ENCODE data around the gene PHC3. TPM values are rescaled to one million over a fixed set of nuclear protein-coding genes. Genes with fewer than 3 reads are reported as not detected.
"Not testable (repeated sequence)": the region's sequence is repeated elsewhere in the genome, so short reads cannot be mapped to it uniquely, and the experiment has no call there.

Gene PHC3
- total and polyA plus RNA-seq, 9 donors = 11.0 to 19.2 (median 15.3) TPM

- H3K36me3 ChIP-seq (ENCODE audit: control insufficient read depth, insufficient read depth, low read length) = no peaks in the 10 kb centered on the region
- H3K27ac ChIP-seq (ENCODE audit: low read length) = no peak overlapping the region
- no CpG with 5 or more reads among the region's 1 CpG for WGBS (ENCODE audit: insufficient coverage)
- H3K9me3 ChIP-seq (replicated peaks; ENCODE audit: control insufficient read depth, low read depth, low read length) = no peaks in the 10 kb centered on the region
- H3K4me1 ChIP-seq (ENCODE audit: control insufficient read depth, insufficient read depth, low read length) = no peaks in the 10 kb centered on the region
- no peaks in the 10 kb centered on the region for H3K27me3 ChIP-seq (ENCODE audit: control insufficient read depth, insufficient read depth, low read length)
- no peak for DNase-seq
- no peak overlapping the region for H3K4me3 ChIP-seq (ENCODE audit: low read length)
Measured at GRCh38 chr3:170211668-170212067, 30.1 kb upstream of the PHC3 start.

- DNase-seq = no peak
- Histone ChIP-seq H3K4me1 (ENCODE audit: control insufficient read depth, insufficient read depth, low read length) (no peaks in the 10 kb centered on the region), H3K9me3 (replicated peaks; ENCODE audit: control insufficient read depth, low read depth, low read length) (no peaks in the 10 kb centered on the region), H3K4me3 (ENCODE audit: low read length) (no peak overlapping the region), H3K27ac (ENCODE audit: low read length) (no peak overlapping the region), H3K27me3 (ENCODE audit: control insufficient read depth, insufficient read depth, low read length) (no peaks in the 10 kb centered on the region), H3K36me3 (ENCODE audit: control insufficient read depth, insufficient read depth, low read length) (no peaks in the 10 kb centered on the region)
- 92% methylated on average over 2 of the region's 6 CpGs for WGBS (ENCODE audit: insufficient coverage)
Measured at GRCh38 chr3:170207717-170208116, 26.2 kb upstream of the PHC3 start.

GRCh38 chr3:170206164-170206762 is 24.7 kb upstream of the PHC3 start:
- H3K27me3 ChIP-seq (ENCODE audit: control insufficient read depth, insufficient read depth, low read length); DNase-seq; H3K27ac ChIP-seq (ENCODE audit: low read length); H3K9me3 ChIP-seq (replicated peaks; ENCODE audit: control insufficient read depth, low read depth, low read length); H3K36me3 ChIP-seq (ENCODE audit: control insufficient read depth, insufficient read depth, low read length); H3K4me3 ChIP-seq (ENCODE audit: low read length); H3K4me1 ChIP-seq (ENCODE audit: control insufficient read depth, insufficient read depth, low read length): not testable (repeated sequence)
- 98% methylated on average over 5 of the region's 11 CpGs for WGBS (ENCODE audit: insufficient coverage)

GRCh38 chr3:170205302-170205701 is 23.8 kb upstream of the PHC3 start:
- Histone ChIP-seq H3K4me1 (ENCODE audit: control insufficient read depth, insufficient read depth, low read length) (no peaks in the 10 kb centered on the region), H3K27me3 (ENCODE audit: control insufficient read depth, insufficient read depth, low read length) (no peaks in the 10 kb centered on the region), H3K9me3 (replicated peaks; ENCODE audit: control insufficient read depth, low read depth, low read length) (no peaks in the 10 kb centered on the region), H3K27ac (ENCODE audit: low read length) (no peak overlapping the region), H3K4me3 (ENCODE audit: low read length) (no peak overlapping the region), H3K36me3 (ENCODE audit: control insufficient read depth, insufficient read depth, low read length) (no peaks in the 10 kb centered on the region)
- DNase-seq = no peak
- 20% methylated on average over 1 of the region's 2 CpGs for WGBS (ENCODE audit: insufficient coverage)

GRCh38 chr3:170204509-170204908 is 23.0 kb upstream of the PHC3 start:
- Histone ChIP-seq H3K36me3 (ENCODE audit: control insufficient read depth, insufficient read depth, low read length) (no peaks in the 10 kb centered on the region), H3K27ac (ENCODE audit: low read length) (no peak overlapping the region), H3K9me3 (replicated peaks; ENCODE audit: control insufficient read depth, low read depth, low read length) (no peaks in the 10 kb centered on the region), H3K27me3 (ENCODE audit: control insufficient read depth, insufficient read depth, low read length) (no peaks in the 10 kb centered on the region), H3K4me1 (ENCODE audit: control insufficient read depth, insufficient read depth, low read length) (no peaks in the 10 kb centered on the region), H3K4me3 (ENCODE audit: low read length) (no peak overlapping the region)
- WGBS (ENCODE audit: insufficient coverage) = 79% methylated on average over 2 of the region's 10 CpGs
- DNase-seq = no peak

- Histone ChIP-seq H3K27me3 (ENCODE audit: control insufficient read depth, insufficient read depth, low read length) (no peaks in the 10 kb centered on the region), H3K9me3 (replicated peaks; ENCODE audit: control insufficient read depth, low read depth, low read length) (no peaks in the 10 kb centered on the region), H3K4me1 (ENCODE audit: control insufficient read depth, insufficient read depth, low read length) (no peaks in the 10 kb centered on the region), H3K27ac (ENCODE audit: low read length) (no peak overlapping the region), H3K4me3 (ENCODE audit: low read length) (no peak overlapping the region), H3K36me3 (ENCODE audit: control insufficient read depth, insufficient read depth, low read length) (no peaks in the 10 kb centered on the region)
- whole genome bisulfite sequencing (ENCODE audit: insufficient coverage) = 38% methylated on average over 1 of the region's 3 CpGs
- no peak for DNase-seq
Measured at GRCh38 chr3:170204023-170204472, 22.5 kb upstream of the PHC3 start.

- no peak overlapping the region for H3K27ac ChIP-seq (ENCODE audit: low read length)
- no peaks in the 10 kb centered on the region for H3K9me3 ChIP-seq (replicated peaks; ENCODE audit: control insufficient read depth, low read depth, low read length)
- DNase-seq = no peak
- H3K27me3 ChIP-seq (ENCODE audit: control insufficient read depth, insufficient read depth, low read length) = no peaks in the 10 kb centered on the region
- H3K36me3 ChIP-seq (ENCODE audit: control insufficient read depth, insufficient read depth, low read length) = no peaks in the 10 kb centered on the region
- H3K4me1 ChIP-seq (ENCODE audit: control insufficient read depth, insufficient read depth, low read length) = no peaks in the 10 kb centered on the region
- no peak overlapping the region for H3K4me3 ChIP-seq (ENCODE audit: low read length)
- no CpG with 5 or more reads among the region's 4 CpGs for WGBS (ENCODE audit: insufficient coverage)
Measured at GRCh38 chr3:170203457-170203856, 21.9 kb upstream of the PHC3 start.

- no peaks in the 10 kb centered on the region for H3K4me1 ChIP-seq (ENCODE audit: control insufficient read depth, insufficient read depth, low read length)
- H3K36me3 ChIP-seq (ENCODE audit: control insufficient read depth, insufficient read depth, low read length) = no peaks in the 10 kb centered on the region
- DNase-seq = no peak
- H3K27me3 ChIP-seq (ENCODE audit: control insufficient read depth, insufficient read depth, low read length) = no peaks in the 10 kb centered on the region
- 77% methylated on average over 3 of the region's 5 CpGs for WGBS (ENCODE audit: insufficient coverage)
- no peaks in the 10 kb centered on the region for H3K9me3 ChIP-seq (replicated peaks; ENCODE audit: control insufficient read depth, low read depth, low read length)
- H3K4me3 ChIP-seq (ENCODE audit: low read length) = no peak overlapping the region
- no peak overlapping the region for H3K27ac ChIP-seq (ENCODE audit: low read length)
Measured at GRCh38 chr3:170201527-170201926, 20.0 kb upstream of the PHC3 start.

GRCh38 chr3:170200987-170201386 is 19.5 kb upstream of the PHC3 start:
- DNase-seq = no peak
- Histone ChIP-seq H3K4me1 (ENCODE audit: control insufficient read depth, insufficient read depth, low read length) (no peaks in the 10 kb centered on the region), H3K36me3 (ENCODE audit: control insufficient read depth, insufficient read depth, low read length) (no peaks in the 10 kb centered on the region), H3K27ac (ENCODE audit: low read length) (no peak overlapping the region), H3K4me3 (ENCODE audit: low read length) (no peak overlapping the region), H3K27me3 (ENCODE audit: control insufficient read depth, insufficient read depth, low read length) (no peaks in the 10 kb centered on the region), H3K9me3 (replicated peaks; ENCODE audit: control insufficient read depth, low read depth, low read length) (no peaks in the 10 kb centered on the region)

- no peak for DNase-seq
- Histone ChIP-seq H3K4me3 (ENCODE audit: low read length) (no peak overlapping the region), H3K4me1 (ENCODE audit: control insufficient read depth, insufficient read depth, low read length) (no peaks in the 10 kb centered on the region), H3K27me3 (ENCODE audit: control insufficient read depth, insufficient read depth, low read length) (no peaks in the 10 kb centered on the region), H3K27ac (ENCODE audit: low read length) (no peak overlapping the region), H3K9me3 (replicated peaks; ENCODE audit: control insufficient read depth, low read depth, low read length) (no peaks in the 10 kb centered on the region), H3K36me3 (ENCODE audit: control insufficient read depth, insufficient read depth, low read length) (no peaks in the 10 kb centered on the region)
- WGBS (ENCODE audit: insufficient coverage) = no CpG with 5 or more reads among the region's 3 CpGs
Measured at GRCh38 chr3:170196833-170197232, 15.3 kb upstream of the PHC3 start.

GRCh38 chr3:170195759-170196158 is 14.2 kb upstream of the PHC3 start:
- not testable (repeated sequence) for H3K4me3 ChIP-seq (ENCODE audit: low read length); H3K36me3 ChIP-seq (ENCODE audit: control insufficient read depth, insufficient read depth, low read length); H3K27ac ChIP-seq (ENCODE audit: low read length); DNase-seq; H3K4me1 ChIP-seq (ENCODE audit: control insufficient read depth, insufficient read depth, low read length); H3K27me3 ChIP-seq (ENCODE audit: control insufficient read depth, insufficient read depth, low read length); H3K9me3 ChIP-seq (replicated peaks; ENCODE audit: control insufficient read depth, low read depth, low read length)
- WGBS (ENCODE audit: insufficient coverage) = no CpG with 5 or more reads among the region's 3 CpGs

All from muscle of leg (tissue), 11 donors.